HepG2 (cell line): ENCODE results near the gene SQSTM1. TPM values are rescaled to one million over a fixed set of nuclear protein-coding genes. Genes with fewer than 3 reads are reported as not detected.

Source experiments
- AFF4 ChIP-seq: sonication (generic); formaldehyde crosslinking; IDR thresholded peaks from 2 replicates; pipeline ENCODE4 v1.4.0; 2020; ENCODE audit warnings: missing genetic modification reagents
- AKAP8 ChIP-seq: sonication (generic); formaldehyde crosslinking; IDR thresholded peaks from 2 replicates; pipeline ENCODE4 v1.5.1; 2020; ENCODE audit warnings: mild to moderate bottlenecking, missing genetic modification reagents
- FOXJ3 ChIP-seq: sonication (generic); formaldehyde crosslinking; IDR thresholded peaks from 2 replicates; pipeline ENCODE4 v1.4.0; 2020; ENCODE audit warnings: missing genetic modification reagents, mild to moderate bottlenecking, borderline replicate concordance
- GLI4 ChIP-seq: sonication (generic); formaldehyde crosslinking; IDR thresholded peaks from 2 replicates; pipeline ENCODE4 v1.5.1; 2020; ENCODE audit warnings: missing genetic modification reagents, mild to moderate bottlenecking, moderate library complexity, borderline replicate concordance
- HMGXB4 ChIP-seq, 2 experiments: sonication (generic) in 1 of 2; formaldehyde crosslinking in 1 of 2; IDR thresholded peaks; 2 replicates each; pipeline versions ENCODE4 v1.4.0 to v1.6.1; 2018 to 2020; ENCODE audit warnings: missing genetic modification reagents in 2 of 2, borderline replicate concordance in 1 of 2, low read depth in 1 of 2, mild to moderate bottlenecking in 1 of 2, missing biosample characterization in 1 of 2
- ISX ChIP-seq: sonication (generic); formaldehyde crosslinking; conservative IDR thresholded peaks from 2 replicates; pipeline ENCODE4 v1.5.0; 2020; ENCODE audit warnings: missing genetic modification reagents
- MAF1 ChIP-seq: sonication (generic); formaldehyde crosslinking; IDR thresholded peaks from 2 replicates; pipeline ENCODE4 v1.5.0; 2020; ENCODE audit warnings: missing genetic modification reagents, borderline replicate concordance
- MXI1 ChIP-seq: IDR thresholded peaks from 3 replicates; pipeline ENCODE4 v1.6.1; 2012; ENCODE audit warnings: low read depth, low read length, inconsistent platforms, borderline replicate concordance
- PAXIP1 ChIP-seq: sonication (generic); formaldehyde crosslinking; conservative IDR thresholded peaks from 2 replicates; pipeline ENCODE4 v1.4.0; 2020; ENCODE audit warnings: mild to moderate bottlenecking, missing genetic modification reagents, moderate library complexity
- ZSCAN21 ChIP-seq: sonication (generic); formaldehyde crosslinking; IDR thresholded peaks from 2 replicates; pipeline ENCODE4 v1.8.0; 2022; ENCODE audit warnings: mild to moderate bottlenecking, missing genetic modification reagents, moderate library complexity, borderline replicate concordance
- polyA plus RNA-seq, 8 experiments: library from polyadenylated mRNA; depleted of rRNA in 3 of 8; stranded (reverse) in 7 of 8; unstranded in 1 of 8; fragments of >200 nt; fragmentation: Illumina TruSeq in 4 of 8; extraction: Trizol in 4 of 8; gene quantifications; 2 replicates each; pipeline versions ENCODE4 v1.2.1 to v1.2.3, GENCODE V29; 2011 to 2016; ENCODE audit warnings: low read depth in 4 of 8, missing spikeins in 1 of 8, mixed read lengths in 1 of 8; ENCODE audit not compliant: insufficient read depth in 1 of 8
- total RNA-seq, 5 experiments: library from RNA; depleted of rRNA; stranded (reverse); fragments of >200 nt; fragmentation: Illumina TruSeq; extraction: Trizol; gene quantifications; 2 replicates each; pipeline ENCODE4 v1.2.3, GENCODE V29; 2016; ENCODE audit warnings: low read depth in 1 of 5
- TF ChIP-seq, protein P1 (sequence below): sonication (generic); formaldehyde crosslinking; IDR thresholded peaks from 2 replicates; pipeline ENCODE4; 2020; ENCODE audit warnings: missing genetic modification reagents, mild to moderate bottlenecking, borderline replicate concordance
- TF ChIP-seq, protein P2 (sequence below): sonication (generic); formaldehyde crosslinking; IDR thresholded peaks from 2 replicates; pipeline ENCODE4 v1.5.0; 2020; ENCODE audit warnings: mild to moderate bottlenecking, missing genetic modification reagents

Gene SQSTM1
- total and polyA plus RNA-seq, 2 of the 13 experiments (the other 11 are each of a cell fraction or from before 2014, with no cell fraction given): 90.9 to 160 TPM

DNA sequence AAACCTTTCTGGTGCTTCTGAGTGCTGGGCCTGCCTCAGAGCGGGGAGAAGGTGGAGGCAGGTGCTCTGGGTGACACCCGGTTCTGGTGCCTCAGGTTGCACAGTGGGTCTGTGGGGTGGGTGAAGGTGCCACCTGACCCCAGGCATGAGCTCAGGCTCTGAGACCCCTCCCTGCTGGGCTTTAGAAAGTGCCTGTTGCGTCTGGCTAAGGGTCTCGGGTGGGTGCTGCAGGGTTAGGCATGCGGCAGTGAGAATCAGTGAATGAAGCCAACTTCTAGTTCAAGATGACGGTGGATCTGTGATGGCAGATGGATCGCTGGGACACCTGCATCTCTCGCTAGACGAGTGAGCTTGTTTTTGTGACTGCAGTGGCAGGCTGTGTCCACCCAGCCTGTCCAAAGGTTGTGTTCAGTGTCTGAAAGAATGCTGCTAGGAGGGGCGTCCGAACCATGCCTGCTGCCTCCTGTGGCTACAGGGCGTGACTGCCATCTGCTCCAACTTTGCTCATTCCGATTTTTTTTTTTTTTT, 5.0 kb downstream of the SQSTM1 start (continued):
- TF ChIP-seq GLI4 (CRISPR knock-in tag): no peak
- no peak; the same call in 1 of the 2 replicates for TF ChIP-seq ZSCAN21 (CRISPR knock-in tag)
- TF ChIP-seq ISX (CRISPR knock-in tag): no peak
- peak; percentile 70; the same call in 1 of the 3 replicates for TF ChIP-seq MXI1
- TF ChIP-seq, protein P1, sequence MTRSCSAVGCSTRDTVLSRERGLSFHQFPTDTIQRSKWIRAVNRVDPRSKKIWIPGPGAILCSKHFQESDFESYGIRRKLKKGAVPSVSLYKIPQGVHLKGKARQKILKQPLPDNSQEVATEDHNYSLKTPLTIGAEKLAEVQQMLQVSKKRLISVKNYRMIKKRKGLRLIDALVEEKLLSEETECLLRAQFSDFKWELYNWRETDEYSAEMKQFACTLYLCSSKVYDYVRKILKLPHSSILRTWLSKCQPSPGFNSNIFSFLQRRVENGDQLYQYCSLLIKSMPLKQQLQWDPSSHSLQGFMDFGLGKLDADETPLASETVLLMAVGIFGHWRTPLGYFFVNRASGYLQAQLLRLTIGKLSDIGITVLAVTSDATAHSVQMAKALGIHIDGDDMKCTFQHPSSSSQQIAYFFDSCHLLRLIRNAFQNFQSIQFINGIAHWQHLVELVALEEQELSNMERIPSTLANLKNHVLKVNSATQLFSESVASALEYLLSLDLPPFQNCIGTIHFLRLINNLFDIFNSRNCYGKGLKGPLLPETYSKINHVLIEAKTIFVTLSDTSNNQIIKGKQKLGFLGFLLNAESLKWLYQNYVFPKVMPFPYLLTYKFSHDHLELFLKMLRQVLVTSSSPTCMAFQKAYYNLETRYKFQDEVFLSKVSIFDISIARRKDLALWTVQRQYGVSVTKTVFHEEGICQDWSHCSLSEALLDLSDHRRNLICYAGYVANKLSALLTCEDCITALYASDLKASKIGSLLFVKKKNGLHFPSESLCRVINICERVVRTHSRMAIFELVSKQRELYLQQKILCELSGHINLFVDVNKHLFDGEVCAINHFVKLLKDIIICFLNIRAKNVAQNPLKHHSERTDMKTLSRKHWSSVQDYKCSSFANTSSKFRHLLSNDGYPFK: no peak
- TF ChIP-seq FOXJ3: no peak
- peak; percentile 68 for TF ChIP-seq PAXIP1 (CRISPR knock-in tag)
- TF ChIP-seq MAF1 (CRISPR knock-in tag): no peak
- peak; percentile 20 to 34; a peak in 2 of 4 replicates for TF ChIP-seq HMGXB4 (CRISPR knock-in tag; IDR thresholded peaks at IDR 0.05; ENCODE audit: borderline replicate concordance in 1 of 2, low read depth in 1 of 2)
- TF ChIP-seq, protein P2, sequence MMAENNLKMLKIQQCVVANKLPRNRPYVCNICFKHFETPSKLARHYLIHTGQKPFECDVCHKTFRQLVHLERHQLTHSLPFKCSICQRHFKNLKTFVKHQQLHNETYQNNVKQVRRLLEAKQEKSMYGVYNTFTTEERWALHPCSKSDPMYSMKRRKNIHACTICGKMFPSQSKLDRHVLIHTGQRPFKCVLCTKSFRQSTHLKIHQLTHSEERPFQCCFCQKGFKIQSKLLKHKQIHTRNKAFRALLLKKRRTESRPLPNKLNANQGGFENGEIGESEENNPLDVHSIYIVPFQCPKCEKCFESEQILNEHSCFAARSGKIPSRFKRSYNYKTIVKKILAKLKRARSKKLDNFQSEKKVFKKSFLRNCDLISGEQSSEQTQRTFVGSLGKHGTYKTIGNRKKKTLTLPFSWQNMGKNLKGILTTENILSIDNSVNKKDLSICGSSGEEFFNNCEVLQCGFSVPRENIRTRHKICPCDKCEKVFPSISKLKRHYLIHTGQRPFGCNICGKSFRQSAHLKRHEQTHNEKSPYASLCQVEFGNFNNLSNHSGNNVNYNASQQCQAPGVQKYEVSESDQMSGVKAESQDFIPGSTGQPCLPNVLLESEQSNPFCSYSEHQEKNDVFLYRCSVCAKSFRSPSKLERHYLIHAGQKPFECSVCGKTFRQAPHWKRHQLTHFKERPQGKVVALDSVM (CRISPR knock-in tag): no peak
- no peak for TF ChIP-seq AKAP8 (CRISPR knock-in tag)
- TF ChIP-seq AFF4 (CRISPR knock-in tag): no peak
